Right lobe of liver (tissue), 4 donors: ENCODE measurements around the gene ADAM8.

Experiments used
- POLR2A ChIP-seq: fragments of 450-650 bp; IDR thresholded peaks from one replicate; pipeline ENCODE4 v1.6.1; 2017; ENCODE audit warnings: antibody characterized with exemption, mild to moderate bottlenecking
- TF ChIP-seq, protein P1 (sequence below), 4 donors: fragments of 200-600 bp in 3 of 4; fragments of 450-650 bp in 1 of 4; IDR thresholded peaks; one replicate each; pipeline versions ENCODE4 v1.5.1 to v1.8.0; 2016 to 2022; ENCODE audit warnings: antibody characterized with exemption in 4 of 4, mild to moderate bottlenecking in 2 of 4
- donor health status: DM: no; HTN: no; CAD: no.
- donor health status: DM: no; HTN: no; CAD: no.
- donor health status: DM: no; HTN: yes; CAD: no.

DNA sequence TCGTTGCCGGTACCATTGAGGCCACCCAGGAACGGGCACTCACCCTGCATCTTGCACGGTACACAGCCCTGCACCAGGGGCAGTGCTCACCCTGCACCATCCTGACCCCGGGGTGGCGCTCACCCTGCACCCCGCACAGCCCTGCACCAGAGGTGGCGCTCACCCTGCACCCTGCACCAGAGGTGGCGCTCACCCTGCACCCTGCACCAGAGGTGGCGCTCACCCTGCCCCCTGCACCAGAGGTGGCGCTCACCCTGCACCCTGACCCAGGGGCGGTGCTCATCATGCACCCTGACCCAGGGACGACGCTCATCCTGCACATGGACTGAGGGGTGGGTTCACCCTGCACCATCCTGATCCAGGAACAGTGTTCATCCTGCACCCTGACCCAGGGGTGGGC lies 25.6 kb upstream of the ADAM8 start:
- TF ChIP-seq, protein P1, sequence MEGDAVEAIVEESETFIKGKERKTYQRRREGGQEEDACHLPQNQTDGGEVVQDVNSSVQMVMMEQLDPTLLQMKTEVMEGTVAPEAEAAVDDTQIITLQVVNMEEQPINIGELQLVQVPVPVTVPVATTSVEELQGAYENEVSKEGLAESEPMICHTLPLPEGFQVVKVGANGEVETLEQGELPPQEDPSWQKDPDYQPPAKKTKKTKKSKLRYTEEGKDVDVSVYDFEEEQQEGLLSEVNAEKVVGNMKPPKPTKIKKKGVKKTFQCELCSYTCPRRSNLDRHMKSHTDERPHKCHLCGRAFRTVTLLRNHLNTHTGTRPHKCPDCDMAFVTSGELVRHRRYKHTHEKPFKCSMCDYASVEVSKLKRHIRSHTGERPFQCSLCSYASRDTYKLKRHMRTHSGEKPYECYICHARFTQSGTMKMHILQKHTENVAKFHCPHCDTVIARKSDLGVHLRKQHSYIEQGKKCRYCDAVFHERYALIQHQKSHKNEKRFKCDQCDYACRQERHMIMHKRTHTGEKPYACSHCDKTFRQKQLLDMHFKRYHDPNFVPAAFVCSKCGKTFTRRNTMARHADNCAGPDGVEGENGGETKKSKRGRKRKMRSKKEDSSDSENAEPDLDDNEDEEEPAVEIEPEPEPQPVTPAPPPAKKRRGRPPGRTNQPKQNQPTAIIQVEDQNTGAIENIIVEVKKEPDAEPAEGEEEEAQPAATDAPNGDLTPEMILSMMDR (IDR thresholded peaks at IDR 0.05): no peak
- TF ChIP-seq POLR2A: no peak
